NCI-H1694 (cell line): Measurements from ENCODE around the gene RACGAP1.

Experiments used
- DNase-seq: peaks from one replicate; lab custom pipeline; 2025; lab: John Stamatoyannopoulos, UW

RACGAP1 gene

DNA sequence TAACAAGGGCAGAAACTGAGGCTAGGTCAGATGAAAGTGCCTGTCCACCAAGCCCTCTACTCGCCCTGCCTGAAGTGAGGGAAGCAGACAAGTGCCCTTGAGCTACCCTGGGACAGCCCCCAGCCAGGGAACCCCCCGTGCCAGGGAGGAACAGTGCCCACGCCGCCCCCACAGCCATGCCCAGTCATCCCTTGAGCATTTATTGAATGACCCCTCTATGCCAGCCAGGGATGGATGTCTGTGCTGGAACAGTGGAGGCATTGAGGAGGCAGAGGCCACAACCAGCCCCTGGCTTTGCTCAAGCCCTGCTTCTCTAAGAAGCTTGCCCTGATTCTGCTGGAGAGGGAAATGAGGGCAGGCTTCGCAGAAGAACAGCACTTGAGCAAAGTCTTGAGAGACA is 56.3 kb downstream of the RACGAP1 start:
- no peak for DNase-seq

DNA sequence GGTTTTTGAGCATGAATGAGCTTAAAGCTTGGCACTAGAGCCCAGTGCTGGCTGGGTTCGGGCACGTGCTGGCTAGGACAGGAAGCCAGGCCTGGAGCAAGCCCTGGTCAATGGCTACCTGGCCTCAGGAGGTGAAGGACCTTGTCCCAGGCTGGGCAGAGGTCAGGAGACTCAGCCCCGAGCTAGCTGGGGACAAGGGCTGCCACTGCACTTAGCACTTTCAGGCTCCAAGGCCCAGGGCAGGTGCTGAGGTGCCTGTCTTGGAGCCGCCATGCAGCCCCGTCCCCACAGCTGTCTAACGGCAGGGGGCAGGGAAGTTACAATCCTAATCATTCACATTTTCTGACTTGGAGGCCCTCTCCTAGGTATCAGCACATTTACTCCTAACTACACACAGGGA is 56.8 kb downstream of the RACGAP1 start:
- no peak for DNase-seq

DNA sequence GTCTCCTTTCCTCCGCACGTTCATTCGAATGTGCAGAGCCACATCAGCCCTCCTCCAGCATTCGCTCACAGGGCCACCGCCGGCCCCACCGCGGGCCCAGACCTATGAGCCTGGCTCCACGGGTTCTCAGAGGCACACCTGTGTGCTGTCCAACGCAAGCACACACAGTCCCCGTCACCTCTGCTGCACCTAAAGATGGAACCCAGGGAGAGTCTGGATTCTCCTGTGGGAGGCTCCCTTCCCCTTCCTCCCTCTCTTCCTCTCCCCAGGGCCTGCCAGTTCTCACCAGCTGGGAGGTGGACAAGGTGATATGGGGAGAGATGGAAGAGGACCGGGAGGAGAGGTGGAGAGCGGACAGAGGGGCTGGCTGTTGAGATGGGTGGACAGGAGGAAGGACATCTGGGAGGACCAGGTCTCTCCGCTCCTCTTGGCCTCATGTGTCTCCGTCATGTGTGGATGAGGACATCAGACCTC is 57.5 kb downstream of the RACGAP1 start:
- no peak for DNase-seq

DNA sequence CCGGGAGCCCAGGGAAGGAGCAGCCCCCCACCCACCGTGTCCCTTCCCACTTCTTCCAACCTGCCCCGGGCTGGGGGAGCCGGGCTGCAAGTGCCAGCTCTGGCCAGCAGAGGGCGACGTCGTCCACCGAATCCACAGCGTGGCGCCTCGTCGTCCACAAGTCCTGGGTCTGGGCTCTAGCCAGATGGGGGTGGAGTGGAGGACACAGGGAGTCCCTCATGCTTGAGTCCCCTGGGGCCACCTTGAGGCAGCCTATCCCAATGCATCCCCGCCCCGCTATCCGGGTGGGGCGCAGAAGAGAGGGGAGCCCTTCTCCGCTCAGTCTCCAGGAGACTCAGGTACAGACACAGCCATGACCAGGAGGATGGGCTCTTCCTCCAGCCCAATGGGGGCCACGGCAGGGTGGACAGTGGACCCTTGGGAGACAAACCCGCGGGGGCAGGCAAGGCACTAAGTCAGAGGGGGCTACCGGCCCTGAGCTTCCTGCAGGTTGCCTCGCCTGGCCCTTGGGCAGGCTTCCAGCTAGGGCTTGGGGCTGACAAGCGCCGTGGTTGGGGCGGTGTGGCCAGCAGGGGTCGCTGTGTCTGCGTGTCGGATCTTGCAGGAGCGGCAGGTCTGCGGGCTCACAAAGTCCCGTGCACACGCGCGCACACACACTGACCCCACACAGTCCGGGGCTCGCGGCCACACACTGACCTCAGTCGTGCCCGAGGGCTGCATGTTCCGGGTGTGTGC is 58.1 kb downstream of the RACGAP1 start:
- peak; percentile 81 for DNase-seq

DNA sequence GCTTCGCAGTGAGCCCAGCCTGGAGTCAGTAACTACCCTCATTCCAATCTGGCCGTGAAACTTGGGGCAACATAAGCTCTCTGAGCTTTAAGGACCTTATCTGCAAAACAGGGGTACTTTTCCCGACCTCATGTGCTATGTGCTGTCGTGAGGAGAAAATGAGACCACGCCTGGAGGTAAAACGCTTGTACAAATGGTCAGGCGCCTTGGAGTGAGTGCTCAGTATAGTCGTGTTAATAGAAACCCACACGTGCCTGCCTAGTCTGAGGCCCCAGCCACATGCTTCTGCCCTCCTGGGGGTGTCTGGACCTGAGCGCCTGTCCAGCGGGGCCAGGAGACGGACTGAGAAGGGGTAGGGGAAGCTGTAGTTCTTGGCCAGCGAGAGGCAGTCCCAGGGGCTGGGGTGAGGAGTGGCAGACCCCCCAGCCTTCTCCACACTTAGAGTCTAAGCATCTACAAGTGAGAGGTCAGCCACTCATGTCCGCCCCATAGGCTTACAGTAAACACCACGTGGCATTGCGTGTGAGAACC is 58.7 kb downstream of the RACGAP1 start:
- no peak for DNase-seq

DNA sequence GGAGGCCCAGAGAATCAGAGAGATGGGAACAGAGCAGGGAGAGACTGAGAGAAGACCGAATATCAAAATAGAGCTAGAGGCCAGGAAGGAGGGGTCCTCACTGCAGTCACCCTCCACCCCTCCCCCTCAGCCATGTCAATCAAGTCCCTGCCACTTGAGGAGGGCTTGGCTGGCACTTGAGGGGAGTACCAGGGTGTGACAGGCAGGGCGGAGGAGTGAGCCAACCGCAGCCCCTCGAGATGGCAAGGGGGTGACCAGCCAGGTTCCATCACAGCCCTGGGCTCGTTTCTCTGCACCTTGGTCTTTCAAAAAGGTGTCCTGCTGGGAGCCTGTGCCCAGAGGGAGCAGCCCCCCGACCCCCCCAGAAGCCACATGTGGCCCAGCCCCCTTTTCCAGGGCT is 59.5 kb downstream of the RACGAP1 start:
- DNase-seq: no peak

DNA sequence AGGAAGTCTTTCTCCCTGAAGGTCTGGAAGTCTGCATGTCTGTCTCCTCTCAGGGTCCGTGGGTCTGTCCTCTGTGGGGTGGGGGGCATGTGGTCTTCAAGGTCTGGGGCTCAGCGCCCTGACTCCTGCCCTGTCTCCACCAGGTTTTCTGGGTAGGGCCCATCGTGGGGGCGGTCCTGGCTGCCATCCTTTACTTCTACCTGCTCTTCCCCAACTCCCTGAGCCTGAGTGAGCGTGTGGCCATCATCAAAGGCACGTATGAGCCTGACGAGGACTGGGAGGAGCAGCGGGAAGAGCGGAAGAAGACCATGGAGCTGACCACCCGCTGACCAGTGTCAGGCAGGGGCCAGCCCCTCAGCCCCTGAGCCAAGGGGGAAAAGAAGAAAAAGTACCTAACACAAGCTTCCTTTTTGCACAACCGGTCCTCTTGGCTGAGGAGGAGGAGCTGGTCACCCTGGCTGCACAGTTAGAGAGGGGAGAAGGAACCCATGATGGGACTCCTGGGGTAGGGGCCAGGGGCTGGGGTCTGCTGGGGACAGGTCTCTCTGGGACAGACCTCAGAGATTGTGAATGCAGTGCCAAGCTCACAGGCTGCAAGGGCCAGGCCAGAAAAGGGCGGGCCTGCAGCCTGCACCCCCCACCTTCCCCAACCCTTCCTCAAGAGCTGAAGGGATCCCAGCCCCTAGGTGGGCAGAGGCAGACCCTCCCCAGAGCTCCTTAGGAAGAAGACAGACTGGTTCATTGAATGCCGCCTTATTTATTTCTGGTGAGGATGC is 60.3 kb downstream of the RACGAP1 start:
- no peak for DNase-seq

DNA sequence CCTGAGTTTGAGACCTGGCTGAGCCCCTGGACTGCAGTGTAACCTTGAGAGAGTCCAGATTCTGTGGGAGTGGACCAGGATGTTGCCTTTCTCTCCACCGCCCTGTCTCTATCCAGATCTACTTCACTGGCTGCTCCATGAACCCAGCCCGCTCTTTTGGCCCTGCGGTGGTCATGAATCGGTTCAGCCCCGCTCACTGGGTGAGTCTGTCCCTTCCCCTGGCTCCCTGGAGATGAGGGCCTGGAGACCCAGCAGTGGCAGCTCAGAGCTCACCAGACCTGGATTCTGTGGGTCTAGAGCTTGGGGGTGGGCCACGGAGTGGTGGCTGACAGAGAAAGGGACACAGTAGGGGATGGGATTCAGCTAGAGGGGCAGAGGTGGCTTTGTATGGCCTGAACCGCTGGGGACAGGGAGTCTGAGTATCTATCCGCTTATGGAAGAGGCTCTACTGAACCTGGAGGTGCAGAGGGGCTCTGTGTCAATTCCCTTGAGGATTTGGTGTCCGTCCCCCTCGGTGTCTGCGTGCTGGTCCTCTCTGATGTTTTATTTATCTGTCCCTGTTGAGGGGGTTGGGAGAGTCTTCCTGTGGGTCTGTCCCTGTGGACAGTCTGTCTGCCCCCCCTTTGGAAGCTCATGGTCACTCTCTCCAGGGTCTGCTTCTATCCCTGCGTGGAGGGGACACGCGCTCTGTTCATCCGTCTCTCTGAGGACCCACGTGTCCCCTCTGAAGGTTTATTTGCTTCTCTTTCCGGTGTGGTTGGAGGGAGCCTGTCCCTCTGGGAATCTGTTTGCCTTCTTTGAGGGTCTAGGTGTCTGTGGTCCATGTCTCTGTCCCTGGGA is 61.1 kb downstream of the RACGAP1 start:
- no peak for DNase-seq

DNA sequence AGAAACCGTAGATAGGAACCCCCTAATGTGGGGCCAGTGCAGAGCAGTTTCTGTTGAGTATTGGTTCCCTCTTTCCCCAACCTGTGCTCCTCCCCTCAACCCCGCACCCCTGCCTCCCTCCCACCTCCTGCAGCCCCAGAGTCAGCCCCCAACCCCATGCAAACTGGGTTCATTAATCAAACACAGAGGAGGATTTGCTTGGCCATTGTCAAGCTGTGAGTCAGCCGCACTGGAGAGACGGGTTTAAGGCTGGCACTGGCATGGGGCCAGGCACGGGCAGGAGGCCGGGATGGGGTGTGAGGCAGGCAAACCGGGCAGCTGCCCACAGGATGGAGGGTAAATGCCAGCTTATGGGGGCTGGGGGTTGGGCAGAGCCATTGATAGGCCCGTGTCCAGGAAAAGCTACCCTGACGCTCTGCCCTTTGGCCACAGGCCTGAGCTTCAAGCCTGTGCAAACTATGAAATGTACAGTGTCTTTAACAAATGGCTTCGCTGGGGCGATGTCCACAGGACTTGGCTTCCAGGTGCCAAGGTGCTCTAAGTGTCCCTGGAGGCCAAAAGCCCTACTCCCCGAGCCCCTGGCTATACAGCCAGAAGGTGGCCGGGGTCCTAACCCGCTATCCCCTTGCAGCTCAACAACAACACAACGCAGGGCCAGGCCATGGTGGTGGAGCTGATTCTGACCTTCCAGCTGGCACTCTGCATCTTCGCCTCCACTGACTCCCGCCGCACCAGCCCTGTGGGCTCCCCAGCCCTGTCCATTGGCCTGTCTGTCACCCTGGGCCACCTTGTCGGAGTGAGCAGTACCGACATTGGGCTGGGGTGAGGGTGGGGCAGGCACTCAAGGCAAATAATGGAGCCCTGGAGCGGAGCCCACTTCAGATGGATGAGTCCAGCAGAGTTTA is 62.2 kb downstream of the RACGAP1 start:
- DNase-seq: no peak

DNA sequence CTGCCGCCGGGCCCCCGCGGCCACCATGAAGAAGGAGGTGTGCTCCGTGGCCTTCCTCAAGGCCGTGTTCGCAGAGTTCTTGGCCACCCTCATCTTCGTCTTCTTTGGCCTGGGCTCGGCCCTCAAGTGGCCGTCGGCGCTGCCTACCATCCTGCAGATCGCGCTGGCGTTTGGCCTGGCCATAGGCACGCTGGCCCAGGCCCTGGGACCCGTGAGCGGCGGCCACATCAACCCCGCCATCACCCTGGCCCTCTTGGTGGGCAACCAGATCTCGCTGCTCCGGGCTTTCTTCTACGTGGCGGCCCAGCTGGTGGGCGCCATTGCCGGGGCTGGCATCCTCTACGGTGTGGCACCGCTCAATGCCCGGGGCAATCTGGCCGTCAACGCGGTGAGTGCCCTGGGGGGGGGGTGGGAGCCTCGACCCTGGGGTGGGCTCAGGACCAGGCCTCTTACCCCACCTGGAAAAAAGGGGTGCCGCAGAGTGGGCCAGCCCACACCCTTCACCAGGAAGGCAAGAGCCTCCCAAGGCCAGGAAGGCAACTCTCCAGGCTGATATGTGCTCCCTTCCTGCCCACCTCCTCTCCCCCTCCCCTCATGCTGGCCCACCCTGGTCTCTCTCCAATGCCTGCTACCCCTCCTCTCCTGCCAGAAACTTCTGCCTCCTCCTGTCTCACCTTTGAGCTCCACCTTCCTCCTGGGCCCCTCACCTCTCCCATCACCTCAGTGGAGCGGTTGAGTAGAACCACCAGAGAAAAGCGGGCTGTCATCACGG is 63.1 kb downstream of the RACGAP1 start:
- no peak for DNase-seq

DNA sequence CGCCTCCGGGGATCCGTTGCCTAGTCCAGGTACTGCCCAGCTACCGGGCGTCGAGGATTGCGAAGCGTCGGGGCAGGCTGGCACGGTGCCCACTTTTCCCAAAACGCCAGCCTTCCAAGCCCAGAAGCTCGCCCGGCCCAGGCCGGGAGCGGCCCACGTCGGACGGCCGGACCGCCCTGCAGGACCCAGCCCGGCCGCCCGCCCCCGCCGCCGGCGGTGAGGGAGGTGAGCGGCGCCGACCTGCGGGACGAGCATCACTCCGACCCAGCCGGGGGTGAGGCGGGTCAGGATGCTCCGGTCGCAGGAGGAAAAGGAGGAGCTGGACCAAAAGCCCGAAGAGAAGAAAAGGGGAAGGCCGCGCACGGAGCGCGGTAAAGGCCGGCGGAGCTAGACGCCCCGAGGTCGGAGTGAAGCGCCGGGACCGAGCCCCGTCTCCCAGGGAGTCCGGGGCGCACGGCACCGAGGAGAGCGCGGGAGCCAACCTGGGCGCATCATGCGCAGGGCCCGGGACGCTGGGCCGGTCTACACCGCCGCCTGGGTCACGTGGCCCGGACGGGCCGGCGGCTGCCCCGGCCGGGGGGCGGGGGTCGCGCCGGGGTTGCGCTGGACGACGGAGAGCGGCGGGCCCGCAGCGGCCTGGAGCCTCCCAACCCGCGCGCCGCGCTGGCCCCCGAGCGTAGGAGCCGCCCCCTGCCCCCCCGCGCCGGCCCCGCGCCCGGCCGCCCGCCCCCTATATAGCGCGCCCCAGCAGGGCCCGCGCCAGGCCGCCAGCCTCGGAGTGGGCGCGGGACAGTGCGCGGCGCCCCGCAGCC is 64.0 kb downstream of the RACGAP1 start, which contains the start of gene AQP5:
Gene AQP5 (plus strand): TSS at position 762 of the 812 bp plus-strand sequence. CDS start 146 bp downstream, outside the sequence.
- DNase-seq: no peak

DNA sequence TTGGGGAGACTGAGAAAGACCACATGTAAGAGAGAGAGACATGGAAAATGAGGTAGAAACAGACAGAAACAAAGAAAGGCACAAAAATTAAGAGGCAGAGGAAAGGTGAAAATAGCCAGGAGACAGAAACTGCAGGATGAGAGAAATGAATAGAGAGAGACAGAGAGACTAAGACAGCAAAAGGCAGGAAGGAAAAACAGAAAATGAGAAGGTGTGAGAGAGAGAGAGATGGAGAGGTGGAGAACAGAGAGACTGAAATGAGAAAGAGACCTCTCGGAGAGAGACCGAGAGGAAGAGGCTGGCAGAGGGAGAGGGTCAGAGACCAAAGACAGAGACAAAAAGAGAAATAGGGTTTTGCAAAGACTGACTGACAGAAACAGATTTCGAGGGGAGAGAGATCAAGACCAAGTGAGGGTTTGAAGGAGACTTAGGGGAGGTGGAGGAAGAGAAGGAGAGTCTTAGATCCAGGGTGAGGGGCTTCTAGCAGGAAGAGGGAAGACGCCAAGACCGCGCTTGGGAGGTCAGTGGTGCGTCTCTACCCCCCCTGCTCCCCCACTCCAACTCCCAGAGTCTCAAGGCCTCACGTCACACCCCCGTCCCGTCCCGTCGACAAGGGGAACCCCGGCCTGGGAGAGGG is 64.7 kb downstream of the RACGAP1 start:
- no peak for DNase-seq

DNA sequence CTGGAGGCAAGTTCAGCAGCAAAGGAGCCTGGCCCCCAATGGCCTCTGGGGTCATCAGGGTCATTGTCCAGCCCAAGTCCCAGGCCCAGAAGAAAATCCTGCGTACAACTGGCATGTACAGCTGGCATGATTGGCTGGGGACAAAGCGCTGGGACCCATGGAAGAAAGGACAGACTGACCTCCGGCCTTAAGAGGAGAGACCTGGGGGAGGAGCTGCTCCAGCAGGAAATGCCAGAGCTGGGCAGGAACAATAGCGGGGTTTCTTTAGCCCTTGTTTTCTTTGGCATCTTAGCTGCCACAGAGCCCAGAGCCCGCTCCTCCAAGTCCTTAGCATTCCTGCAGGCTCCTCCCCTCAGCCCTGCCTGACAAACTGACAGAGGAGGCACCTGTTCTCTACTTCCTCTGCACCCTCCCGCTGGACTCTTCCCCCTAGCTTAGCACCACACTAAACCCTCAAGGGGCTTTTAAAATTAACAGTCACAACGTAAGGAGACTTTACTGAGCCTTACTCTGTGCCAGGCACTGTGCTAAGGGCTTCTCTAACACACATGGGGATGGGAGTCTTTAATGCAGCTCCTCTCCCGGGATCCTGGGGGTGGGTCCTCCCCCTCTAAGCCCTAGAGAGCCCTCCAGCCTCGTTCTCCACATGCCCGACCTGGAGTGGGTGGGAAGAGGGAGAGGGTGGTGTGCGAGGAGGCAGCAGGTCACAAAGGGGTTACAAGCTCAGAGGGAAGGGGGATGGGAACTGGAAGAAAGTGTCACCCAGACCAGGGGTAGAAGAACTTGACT is 65.4 kb downstream of the RACGAP1 start:
- DNase-seq: no peak

DNA sequence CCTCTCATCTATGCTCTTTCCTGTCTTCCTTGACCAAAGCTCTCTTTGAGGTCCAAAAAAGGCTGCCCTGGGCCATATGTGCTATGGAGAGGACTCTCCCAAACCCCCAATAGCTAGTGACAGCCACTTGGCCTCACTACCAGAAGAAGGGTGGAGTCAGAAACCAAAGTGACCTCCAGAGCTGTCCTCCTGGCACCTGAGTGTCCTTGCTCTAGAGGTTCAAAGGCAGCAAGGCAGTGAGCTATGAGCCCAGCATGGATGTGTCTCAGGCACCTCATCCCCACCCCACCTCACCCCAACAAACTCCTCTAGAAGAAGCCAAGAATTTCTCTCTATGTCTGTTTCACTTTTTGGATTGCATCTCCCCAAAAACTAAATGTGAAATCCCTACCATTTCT is 67.7 kb downstream of the RACGAP1 start:
- no peak for DNase-seq

DNA sequence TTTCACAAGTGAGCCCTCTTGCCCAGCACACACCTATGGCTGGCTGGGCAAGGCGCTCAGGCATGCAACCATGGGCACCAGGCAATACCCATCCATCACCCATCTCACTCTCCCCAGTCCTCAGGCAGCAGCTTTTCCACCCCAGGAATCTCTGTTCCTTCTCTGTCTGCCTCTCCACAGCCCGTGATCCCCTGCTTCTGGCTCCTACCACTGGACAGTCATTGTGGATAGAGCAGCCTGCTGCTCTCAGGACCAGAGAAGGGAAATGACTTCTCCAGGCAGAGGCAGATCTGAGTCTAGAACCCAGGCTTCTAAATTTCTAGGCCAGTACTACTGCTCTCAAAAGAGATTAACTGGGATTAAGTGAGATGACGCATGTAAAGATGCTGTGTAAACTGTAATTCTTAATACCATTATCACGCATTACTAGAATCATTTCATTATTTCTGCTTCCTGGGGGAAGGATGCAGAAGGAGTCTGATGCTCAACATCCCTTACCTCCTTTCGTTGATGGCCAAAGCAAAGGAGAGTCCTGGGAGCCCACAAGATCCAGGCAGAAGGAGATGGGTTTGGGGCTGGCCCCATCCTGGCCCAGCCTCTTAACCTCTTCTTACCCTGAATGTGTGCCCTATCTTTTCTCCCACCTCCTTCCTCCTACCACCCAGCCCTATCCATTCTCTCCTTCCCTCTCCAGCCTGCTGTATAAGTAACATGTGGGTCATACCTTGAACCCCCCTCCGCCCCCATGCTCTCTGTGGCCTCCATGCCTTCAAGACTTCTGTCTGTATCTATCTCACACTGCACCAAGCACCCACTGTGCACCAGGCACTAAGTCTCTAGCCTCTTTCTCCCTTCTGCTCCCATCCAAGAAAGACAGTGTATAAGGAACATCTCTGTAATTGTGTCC is 68.4 kb downstream of the RACGAP1 start:
- no peak for DNase-seq

DNA sequence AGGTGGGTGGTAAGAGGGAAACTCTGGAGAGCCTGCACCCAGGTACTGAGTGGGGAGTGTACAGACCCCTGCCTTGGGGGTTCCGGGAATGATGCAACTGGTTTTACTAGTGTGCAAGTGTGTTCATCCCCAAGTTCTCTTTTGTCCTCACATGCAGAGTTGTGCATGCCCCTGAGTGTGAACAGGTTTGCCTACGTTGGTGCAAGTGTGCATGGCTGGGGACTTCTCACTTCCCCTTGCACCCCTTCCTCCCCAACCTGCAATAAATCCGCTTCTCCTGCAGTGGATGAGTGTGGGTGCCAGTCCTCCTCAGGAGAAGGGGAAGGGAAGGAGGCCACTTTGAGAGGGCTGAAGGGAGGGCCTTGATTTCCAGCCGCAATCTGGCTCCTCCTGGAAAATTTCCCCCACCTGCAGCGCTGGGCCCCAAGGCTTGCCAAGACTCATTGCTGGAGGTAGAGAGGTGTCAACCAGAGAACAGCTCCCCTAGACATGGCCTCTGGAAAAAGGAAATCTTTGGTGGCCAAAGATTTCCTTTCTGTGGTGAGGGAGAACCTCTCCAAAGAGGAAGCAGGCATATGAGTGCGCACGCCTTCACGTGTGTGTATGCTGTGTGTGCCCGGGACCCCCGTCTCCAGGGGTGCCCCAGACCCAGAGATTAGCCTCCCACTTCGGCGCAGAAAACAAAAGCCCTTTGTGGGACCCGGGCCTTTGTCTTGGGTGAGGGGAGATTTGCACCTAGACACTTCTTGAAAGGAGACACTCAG is 69.2 kb downstream of the RACGAP1 start:
- no peak for DNase-seq
